GM13977 (cell line): ENCODE measurements around the gene TFPI2.

Experiments
- DNase-seq: peaks from one replicate; pipeline ENCODE4 v3.0.0; 2012; ENCODE audit warnings: low spot score
- CTCF ChIP-seq: IDR thresholded peaks from 2 replicates; pipeline ENCODE4 v1.5.1; 2012; ENCODE audit warnings: mild to moderate bottlenecking, control low read depth; ENCODE audit not compliant: insufficient read depth; ENCODE audit errors: extremely low read depth, missing control alignments
- in situ Hi-C: fragments of 300-500 bp; cut with MboI; formaldehyde crosslinking; loops from one replicate; pipeline ENCODE4 v1.12.0; 2022; ENCODE audit warnings: low sequenced_read_pairs, low pct_unique_long_range_greater_than_20kb, mixed read lengths, inconsistent platforms; ENCODE audit not compliant: unreplicated experiment

Gene TFPI2

GRCh38 chr7:93860261-93860660 is 30.3 kb downstream of the TFPI2 start:
- TF ChIP-seq CTCF = no peak
- in situ Hi-C loops = no loop called here

GRCh38 chr7:93858857-93859256 is 31.7 kb downstream of the TFPI2 start:
- DNase-seq = no peak
- in situ Hi-C loops = no loop called here
- no peak for TF ChIP-seq CTCF

More at GRCh38 chr7:93860261-93860660, 30.3 kb downstream of the TFPI2 start:
- no peak for DNase-seq

- TF ChIP-seq CTCF = no peak
- in situ Hi-C loops = no loop called here
- DNase-seq = no peak
Measured at GRCh38 chr7:93856323-93856722, 34.2 kb downstream of the TFPI2 start.

GRCh38 chr7:93855797-93856196 is 34.8 kb downstream of the TFPI2 start:
- in situ Hi-C loops = no loop called here
- TF ChIP-seq CTCF = no peak

GRCh38 chr7:93854480-93854879 is 36.1 kb downstream of the TFPI2 start:
- in situ Hi-C loops = no loop called here
- no peak for DNase-seq
- TF ChIP-seq CTCF = no peak

More at GRCh38 chr7:93855797-93856196, 34.8 kb downstream of the TFPI2 start:
- no peak for DNase-seq

- DNase-seq = no peak
- in situ Hi-C loops = no loop called here
- no peak for TF ChIP-seq CTCF
Measured at GRCh38 chr7:93851536-93851935, 39.0 kb downstream of the TFPI2 start.

- no peak for TF ChIP-seq CTCF
- in situ Hi-C loops = no loop called here
- no peak for DNase-seq
Measured at GRCh38 chr7:93843260-93843659, 47.3 kb downstream of the TFPI2 start.
